ACC112 (cell line): ENCODE measurements around the gene SRPK1.

Experiments
- H2AFZ ChIP-seq: fragments of 200-600 bp; sonication (generic); one replicate; pipeline ENCODE4 v1.6.0; 2017; ENCODE audit warnings: antibody characterized with exemption, low read length; ENCODE audit not compliant: unreplicated experiment
- H3K27ac ChIP-seq: fragments of 200-600 bp; sonication (generic); 2 replicates; pipeline ENCODE4 v1.5.1; 2014; ENCODE audit warnings: low read depth, mild to moderate bottlenecking, antibody characterized with exemption, low read length, moderate library complexity
- H3K27me3 ChIP-seq: fragments of 200-600 bp; sonication (generic); 2 replicates; pipeline ENCODE4 v1.6.1; 2014; ENCODE audit warnings: mild to moderate bottlenecking, antibody characterized with exemption, low read length, moderate library complexity, mixed read lengths; ENCODE audit not compliant: insufficient read depth
- H3K36me3 ChIP-seq: fragments of 200-600 bp; sonication (generic); 2 replicates; pipeline ENCODE4 v1.6.1; 2016; ENCODE audit warnings: mild to moderate bottlenecking, antibody characterized with exemption, low read length, moderate library complexity, mixed read lengths; ENCODE audit not compliant: insufficient read depth
- H3K4me1 ChIP-seq: fragments of 200-600 bp; sonication (generic); one replicate; pipeline ENCODE4 v1.6.1; 2016; ENCODE audit warnings: low read length, mixed read lengths; ENCODE audit not compliant: insufficient read depth, unreplicated experiment, control insufficient read depth
- H3K4me3 ChIP-seq: fragments of 200-600 bp; sonication (generic); 2 replicates; pipeline ENCODE4 v1.5.1; 2014; ENCODE audit warnings: mild to moderate bottlenecking, low read depth, low read length
- H3K79me2 ChIP-seq: fragments of 200-600 bp; sonication (generic); one replicate; pipeline ENCODE4 v1.6.0; 2016; ENCODE audit warnings: low read length; ENCODE audit not compliant: control insufficient read depth, unreplicated experiment, insufficient read depth

Gene SRPK1

DNA sequence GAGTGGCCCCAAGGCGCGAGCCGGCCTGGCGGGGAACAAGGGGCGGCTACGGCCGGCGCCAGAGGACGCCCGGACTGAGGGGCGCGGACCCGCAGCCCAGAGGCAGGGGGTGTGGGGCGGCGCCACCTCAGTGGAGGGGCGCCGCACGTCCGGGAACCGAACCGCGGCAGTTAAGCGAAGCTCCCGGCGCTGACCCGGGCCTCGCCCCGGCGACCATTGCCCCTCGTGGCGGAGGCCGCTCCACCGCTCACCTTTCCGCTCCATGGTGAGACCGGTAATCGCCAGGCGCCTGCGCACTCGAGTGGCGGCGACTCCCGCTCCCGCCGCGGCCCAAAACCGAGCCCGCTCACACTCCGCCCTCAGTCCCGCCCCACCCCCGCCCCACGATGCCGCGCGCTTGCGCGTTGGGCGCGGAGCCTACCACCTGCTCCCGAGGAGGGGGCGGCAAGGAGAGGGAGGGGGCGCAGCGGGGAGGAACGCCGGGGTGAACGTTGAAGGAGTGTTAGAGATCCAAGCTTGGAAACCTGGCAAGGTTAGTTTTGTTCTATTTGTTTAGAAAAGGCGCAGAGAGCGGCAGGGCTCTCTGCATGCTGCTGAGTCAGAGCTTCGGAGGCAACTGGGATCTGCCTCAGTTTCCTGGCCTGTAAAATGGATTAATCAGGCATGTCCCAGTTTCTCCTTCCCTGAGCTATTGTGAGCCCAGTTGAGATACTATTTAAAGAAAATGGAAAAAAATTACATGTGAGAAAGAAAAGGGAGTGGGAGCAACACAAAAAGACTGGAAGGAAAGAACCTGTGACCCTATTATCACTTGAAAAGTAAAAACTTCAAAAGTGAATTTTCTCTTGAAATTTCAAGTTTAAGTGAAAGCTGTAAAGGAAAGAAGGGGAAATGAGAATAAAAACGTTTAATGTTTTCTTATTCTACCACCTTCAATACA lies at the start of gene SRPK1:
Gene SRPK1 (minus strand): TSS at position 306 of the 940 bp plus-strand sequence. CDS start 42 bp downstream, at position 264.
- Histone ChIP-seq H3K79me2 (peaks cover 52% of the 10 kb centered on the region), H3K36me3 (no peaks in the 10 kb centered on the region; the same call in 1 of the 2 replicates), H3K4me3 (peak within 1 kb of the TSS; percentile 100), H3K4me1 (peaks cover 22% of the 10 kb centered on the region), H3K27me3 (no peaks in the 10 kb centered on the region), H2AFZ (peak within 1 kb of the TSS; percentile 95), H3K27ac (peak within 1 kb of the TSS; percentile 70)

DNA sequence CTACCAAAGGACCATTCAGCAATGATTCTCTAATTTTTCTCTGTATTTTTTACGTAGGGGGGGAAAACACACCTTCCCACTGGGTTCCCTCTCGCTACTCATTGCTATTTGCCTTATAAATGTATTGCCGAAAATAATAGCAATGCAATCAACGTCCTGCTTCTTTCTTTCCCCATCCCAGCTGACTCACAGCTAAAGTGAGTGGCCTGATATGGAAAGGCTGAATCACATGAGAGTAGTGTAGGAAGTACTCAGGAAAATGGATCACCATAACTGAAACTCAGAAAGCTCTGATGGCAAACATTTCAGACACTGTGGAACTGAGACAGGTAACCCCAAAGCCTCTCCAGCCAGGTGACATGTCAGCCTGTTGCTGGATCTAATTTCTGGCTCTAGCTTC lies 49.3 kb upstream of the SRPK1 start:
- Histone ChIP-seq H3K4me3 (no peak overlapping the region), H3K27me3 (no peaks in the 10 kb centered on the region), H3K36me3 (no peaks in the 10 kb centered on the region), H3K27ac (peak overlapping the region; percentile 71), H2AFZ (peak overlapping the region; percentile 77), H3K79me2 (no peaks in the 10 kb centered on the region), H3K4me1 (peaks cover 14% of the 10 kb centered on the region)

DNA sequence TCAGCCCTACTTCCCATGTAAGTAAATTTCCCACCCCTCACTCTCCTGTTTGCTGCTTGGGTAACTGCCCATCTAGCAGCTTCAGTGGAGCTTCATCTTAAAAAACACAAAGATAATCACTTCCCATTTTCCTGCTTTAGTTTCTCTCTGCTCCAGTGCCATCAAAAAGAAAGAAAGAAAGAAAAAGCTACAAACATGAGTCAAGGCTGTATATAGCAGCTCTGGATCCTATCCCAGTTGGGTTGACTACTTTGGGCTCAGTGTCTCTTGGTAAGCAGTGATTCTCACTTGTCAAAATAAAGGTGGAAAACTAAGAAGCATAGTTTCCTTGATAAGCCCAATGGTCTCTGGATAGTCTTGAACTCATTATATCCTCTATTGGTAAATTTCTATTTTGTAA lies 48.7 kb upstream of the SRPK1 start:
- Histone ChIP-seq H3K27ac (peak overlapping the region; percentile 71), H2AFZ (peak overlapping the region; percentile 77), H3K4me1 (peaks cover 14% of the 10 kb centered on the region), H3K27me3 (no peaks in the 10 kb centered on the region), H3K4me3 (no peak overlapping the region), H3K79me2 (no peaks in the 10 kb centered on the region), H3K36me3 (no peaks in the 10 kb centered on the region)

DNA sequence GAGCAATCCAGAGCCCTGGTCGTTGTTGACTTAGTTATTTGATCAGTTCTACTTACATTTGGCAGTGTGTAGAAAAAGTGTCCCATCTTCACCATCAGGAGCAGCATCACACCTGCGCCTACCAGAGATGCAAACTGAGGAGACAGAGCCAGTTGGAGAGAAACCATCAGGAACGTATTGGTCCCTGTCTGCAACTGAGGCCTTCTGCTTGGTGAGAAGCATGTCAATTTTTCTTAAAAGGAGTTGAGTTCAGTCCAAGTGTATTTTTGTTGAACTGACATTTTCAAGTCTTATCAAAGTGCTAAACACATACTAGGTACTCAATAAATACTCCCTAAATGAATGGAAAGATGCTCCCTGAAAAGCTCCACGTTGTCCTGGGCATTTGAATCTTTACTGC lies 47.9 kb upstream of the SRPK1 start:
- no peak overlapping the region for H3K27ac ChIP-seq
- no peak overlapping the region for H2AFZ ChIP-seq
- H3K4me3 ChIP-seq = no peak overlapping the region
- no peaks in the 10 kb centered on the region for H3K36me3 ChIP-seq
- H3K79me2 ChIP-seq = no peaks in the 10 kb centered on the region
- peaks cover 14% of the 10 kb centered on the region for H3K4me1 ChIP-seq
- H3K27me3 ChIP-seq = no peaks in the 10 kb centered on the region

DNA sequence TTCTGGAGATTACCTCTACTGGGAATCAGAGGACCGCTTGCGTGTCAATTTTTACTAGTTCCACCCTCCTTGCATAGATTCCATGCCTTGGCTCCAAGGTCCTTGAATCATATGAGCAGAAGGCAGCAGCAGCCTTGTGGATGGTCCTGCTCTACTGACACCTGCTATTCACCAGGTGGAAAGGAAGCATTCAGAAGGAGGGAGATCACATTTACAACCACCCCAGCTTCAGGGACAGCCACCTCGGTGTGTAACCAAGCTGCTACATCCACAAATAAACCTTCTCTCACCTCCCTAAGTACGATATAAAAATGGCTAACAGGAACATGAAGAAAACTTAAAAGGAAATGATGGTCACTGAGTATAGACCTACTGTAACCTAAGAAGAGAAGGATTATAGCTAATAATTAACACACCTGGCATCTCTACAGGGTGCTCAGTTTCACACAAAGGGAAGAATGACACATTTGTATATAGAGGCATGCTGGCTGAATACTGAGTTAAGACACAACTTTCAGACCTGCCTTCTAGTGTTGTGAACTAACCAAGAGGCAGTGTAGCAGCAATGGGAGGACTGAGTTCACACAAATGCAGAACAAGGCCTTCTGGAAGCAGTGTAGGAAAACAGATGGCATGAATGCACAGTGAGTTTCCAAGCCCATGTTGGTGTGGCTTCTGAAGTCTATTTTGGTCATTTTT lies 46.3 kb upstream of the SRPK1 start:
- Histone ChIP-seq H3K79me2 (no peaks in the 10 kb centered on the region), H2AFZ (no peak overlapping the region), H3K4me1 (peaks cover 12% of the 10 kb centered on the region), H3K36me3 (no peaks in the 10 kb centered on the region), H3K27ac (no peak overlapping the region), H3K4me3 (no peak overlapping the region), H3K27me3 (no peaks in the 10 kb centered on the region)

DNA sequence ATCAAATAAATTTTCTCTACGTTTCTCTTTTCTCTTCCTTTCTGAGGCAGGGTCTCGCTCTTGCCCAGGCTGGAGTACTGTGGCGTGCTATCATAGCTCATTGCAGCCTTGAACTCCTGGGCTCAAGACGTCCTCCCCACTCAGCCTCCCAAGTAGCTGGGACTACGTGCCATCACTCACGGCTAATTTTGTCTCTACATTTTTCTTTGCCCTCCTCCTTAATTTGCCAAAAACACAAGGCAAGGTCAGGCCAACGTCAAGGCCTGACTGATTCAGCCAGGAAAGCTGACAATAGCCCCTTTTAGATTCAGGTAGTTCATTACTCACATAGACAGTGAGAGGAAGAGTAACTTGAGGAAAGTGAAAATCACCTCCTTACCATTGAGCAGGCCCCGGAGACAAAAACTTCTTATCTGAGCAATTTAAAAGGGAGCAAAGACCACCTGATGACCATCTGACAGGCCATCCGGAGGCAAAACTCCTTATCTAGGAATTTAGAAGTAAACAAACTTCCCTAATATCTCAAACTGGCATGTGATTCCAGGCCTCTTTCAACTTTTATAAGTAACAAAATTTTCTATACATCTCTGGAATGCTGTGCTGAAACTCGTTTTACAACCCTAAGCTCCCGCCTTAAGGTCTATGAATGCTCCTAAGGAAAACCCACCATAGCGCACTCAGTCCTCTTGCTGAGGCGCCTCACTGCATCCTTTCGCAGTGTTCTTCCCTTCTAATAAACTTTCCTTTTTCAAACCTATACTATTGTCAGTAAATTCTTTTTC lies 42.1 kb upstream of the SRPK1 start:
- Histone ChIP-seq H3K79me2 (no peaks in the 10 kb centered on the region), H3K27me3 (peaks cover 14% of the 10 kb centered on the region), H3K4me1 (no peaks in the 10 kb centered on the region), H3K27ac (no peak overlapping the region), H3K36me3 (no peaks in the 10 kb centered on the region), H2AFZ (no peak overlapping the region), H3K4me3 (no peak overlapping the region)

DNA sequence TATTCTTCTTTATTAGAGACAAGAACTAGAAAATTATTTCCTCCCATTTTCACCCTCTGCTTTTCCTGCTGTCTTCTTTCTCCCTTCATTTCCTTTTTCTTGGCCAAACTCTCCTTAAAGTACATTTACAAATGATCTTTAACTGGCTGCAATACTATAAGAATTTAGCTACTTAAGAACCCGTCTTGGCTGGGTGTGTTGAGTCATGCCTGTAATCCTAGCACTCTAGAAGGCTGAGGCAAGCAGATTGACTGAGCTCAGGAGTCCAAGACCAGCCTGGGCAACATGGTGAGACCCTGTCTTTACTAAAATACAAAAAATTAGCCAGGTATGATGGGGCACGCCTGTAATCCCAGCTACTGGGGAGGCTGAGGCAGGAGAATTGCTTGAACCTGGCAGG lies 39.3 kb upstream of the SRPK1 start:
- Histone ChIP-seq H3K79me2 (no peaks in the 10 kb centered on the region), H3K4me3 (no peak overlapping the region), H3K27me3 (peaks cover 14% of the 10 kb centered on the region), H3K36me3 (no peaks in the 10 kb centered on the region), H3K27ac (no peak overlapping the region), H3K4me1 (peaks cover 5% of the 10 kb centered on the region), H2AFZ (no peak overlapping the region)

DNA sequence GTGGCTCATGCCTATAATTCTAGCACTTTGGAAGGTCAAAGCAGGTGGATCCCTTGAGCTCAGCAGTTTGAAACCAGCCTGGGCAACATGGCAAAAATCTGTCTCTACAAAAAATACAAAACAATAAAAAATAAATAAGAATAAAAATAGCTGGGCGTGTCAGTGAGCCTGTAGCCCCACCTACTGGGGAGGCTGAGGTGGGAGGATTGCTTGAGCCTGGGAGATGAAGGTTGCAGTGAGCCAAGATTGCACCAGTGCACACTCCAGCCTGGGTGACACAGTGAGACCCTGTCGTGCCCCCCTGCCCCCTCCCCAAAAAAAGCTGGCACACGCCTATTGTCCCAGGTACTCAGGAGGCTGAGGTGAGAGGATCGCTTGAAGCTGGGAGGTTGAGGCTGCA lies 35.1 kb upstream of the SRPK1 start:
- no peaks in the 10 kb centered on the region for H3K36me3 ChIP-seq
- no peak overlapping the region for H3K4me3 ChIP-seq
- H3K79me2 ChIP-seq = no peaks in the 10 kb centered on the region
- H3K4me1 ChIP-seq = peaks cover 12% of the 10 kb centered on the region
- no peak overlapping the region for H2AFZ ChIP-seq
- peaks cover 11% of the 10 kb centered on the region for H3K27me3 ChIP-seq
- H3K27ac ChIP-seq = no peak overlapping the region

DNA sequence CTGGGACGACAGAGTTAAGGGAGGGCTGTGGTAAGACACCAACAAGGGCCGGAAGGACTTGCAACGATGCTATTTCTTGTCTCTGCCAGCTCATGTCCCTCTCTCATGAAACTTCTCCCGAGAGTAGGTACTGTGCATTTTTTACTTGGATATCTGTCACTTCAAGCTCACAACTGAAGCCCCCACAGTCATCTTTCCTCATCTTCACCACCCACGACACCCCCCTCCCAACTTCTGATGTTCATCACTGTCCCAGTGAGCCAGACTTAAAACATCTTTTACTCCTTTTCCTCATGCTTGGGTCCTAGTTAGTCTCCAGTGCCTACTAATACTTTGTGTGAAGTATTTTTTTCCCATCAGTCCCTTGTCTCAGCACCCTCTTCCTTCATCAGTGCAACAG lies 34.6 kb upstream of the SRPK1 start:
- Histone ChIP-seq H3K27me3 (peaks cover 8% of the 10 kb centered on the region), H3K27ac (no peak overlapping the region), H3K36me3 (no peaks in the 10 kb centered on the region), H2AFZ (no peak overlapping the region), H3K4me1 (peaks cover 12% of the 10 kb centered on the region), H3K79me2 (no peaks in the 10 kb centered on the region), H3K4me3 (no peak overlapping the region)

DNA sequence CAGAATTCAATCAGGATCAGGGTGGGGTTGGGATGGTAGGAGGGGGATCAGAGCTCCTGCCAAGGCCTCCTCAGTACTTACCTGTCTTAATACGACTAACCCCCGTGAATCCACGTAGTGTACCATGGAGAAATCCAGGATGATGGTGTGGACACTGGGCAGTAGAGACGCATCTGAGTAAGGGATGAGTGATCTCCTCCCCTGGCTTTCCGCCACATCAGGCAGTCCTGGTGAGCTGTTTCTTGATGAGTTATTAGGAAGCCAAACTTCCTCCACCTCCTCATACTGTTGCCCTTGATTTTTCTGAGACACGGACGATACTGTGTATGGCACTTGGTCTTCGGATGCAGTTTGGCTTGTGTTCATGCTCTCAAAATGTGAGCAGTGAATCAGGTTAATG lies 34.2 kb upstream of the SRPK1 start:
- H3K27me3 ChIP-seq = peaks cover 8% of the 10 kb centered on the region
- H3K4me3 ChIP-seq = no peak overlapping the region
- peaks cover 12% of the 10 kb centered on the region for H3K4me1 ChIP-seq
- no peaks in the 10 kb centered on the region for H3K79me2 ChIP-seq
- H3K36me3 ChIP-seq = no peaks in the 10 kb centered on the region
- no peak overlapping the region for H3K27ac ChIP-seq
- no peak overlapping the region for H2AFZ ChIP-seq
